ENCODE data around the gene DMD. TPM values are rescaled to one million over a fixed set of nuclear protein-coding genes. Genes with fewer than 3 reads are reported as not detected.

DMD gene
- total and polyA plus RNA-seq, 2 of the 8 experiments (the other 6 are each of a cell fraction or from before 2014, with no cell fraction given), result 4.8 to 7.4 TPM

GRCh38 chrX:31679861-31680260 is 1531.5 kb downstream of the DMD start:
- H3K4me3 ChIP-seq (ENCODE audit: extremely low read depth in 1 of 4, insufficient read depth in 2 of 4, low read depth in 3 of 4, low read length in 4 of 4), result no peak overlapping the region
- no peak overlapping the region for H3K4me2 ChIP-seq (ENCODE audit: insufficient read depth in 1 of 2, low read depth in 2 of 2, low read length in 2 of 2)
- no peak overlapping the region for H3K4ac ChIP-seq (replicated peaks; ENCODE audit: insufficient read length, low read depth, low read length)
- no peak overlapping the region for H2AFZ ChIP-seq (ENCODE audit: low read length)
- no peak overlapping the region for H3K18ac ChIP-seq (ENCODE audit: extremely low read depth, low read length)
- H2BK120ac ChIP-seq (replicated peaks; ENCODE audit: low read depth, low read length), result no peak overlapping the region
- FAIRE-seq, result no peak
- no peaks in the 10 kb centered on the region for H3K9me3 ChIP-seq (ENCODE audit: insufficient read depth in 2 of 2, low read depth in 1 of 2, low read length in 1 of 2)
- H4K8ac ChIP-seq (ENCODE audit: extremely low read depth, insufficient read depth, low read length), result no peak overlapping the region
- no peak overlapping the region for H2BK15ac ChIP-seq (ENCODE audit: low read length)
- H3K14ac ChIP-seq (ENCODE audit: insufficient read length), result no peak overlapping the region
- no peak overlapping the region for H3K9ac ChIP-seq (replicated peaks in 1 of 4; ENCODE audit: extremely low read depth in 1 of 4, low read depth in 3 of 4, low read length in 3 of 4)
- H2BK12ac ChIP-seq (ENCODE audit: low read depth, low read length), result no peak overlapping the region
- no peak overlapping the region for H3K23ac ChIP-seq (ENCODE audit: insufficient read length)
- no peak for DNase-seq (ENCODE audit: low read depth in 1 of 2, low spot score in 2 of 2)
- no peaks in the 10 kb centered on the region for H3K79me1 ChIP-seq (ENCODE audit: low read depth, low read length)
- POLR2A ChIA-PET (ENCODE audit: partially characterized antibody), result interaction anchor here (0.6 kb wide), 1 partner anchor 213 kb away, joined by 3 read pairs; no protein-coding TSS in a partner anchor
- no peak overlapping the region for H2BK20ac ChIP-seq (ENCODE audit: low read length)
- no peak for TF ChIP-seq SAP30 (IDR thresholded peaks at IDR 0.05; ENCODE audit: insufficient read depth, insufficient replicate concordance, low read length)
- no peak for TF ChIP-seq SRF (IDR thresholded peaks at IDR 0.05; ENCODE audit: low read depth, low read length)
- TF ChIP-seq GABPA (IDR thresholded peaks at IDR 0.05; ENCODE audit: borderline replicate concordance, insufficient read depth, low read length), result no peak
- TF ChIP-seq CEBPB (IDR thresholded peaks at IDR 0.05; ENCODE audit: low read depth, low read length), result no peak
- TF ChIP-seq EZH2 (IDR thresholded peaks at IDR 0.05; ENCODE audit: low read depth, low read length, severe bottlenecking), result no peak
- TF ChIP-seq RAD21 (IDR thresholded peaks at IDR 0.05 in 1 of 2, conservative IDR thresholded peaks at IDR 0.05 in 1 of 2; ENCODE audit: low read depth in 2 of 2, low read length in 2 of 2), result no peak
- no peak for TF ChIP-seq POLR2A (IDR thresholded peaks at IDR 0.05; ENCODE audit: control extremely low read depth in 1 of 2, low read depth in 2 of 2, low read length in 2 of 2)
- no peak for TF ChIP-seq SIX5 (IDR thresholded peaks at IDR 0.05; ENCODE audit: low read depth, low read length)
- no peak overlapping the region for H4K5ac ChIP-seq (ENCODE audit: insufficient read length, low read depth, low read length)
- H3K79me2 ChIP-seq (ENCODE audit: control insufficient read depth in 1 of 2, insufficient read depth in 2 of 2, low read length in 2 of 2), result no peaks in the 10 kb centered on the region
- H2BK5ac ChIP-seq (ENCODE audit: low read depth, low read length), result no peak overlapping the region
- no peak overlapping the region for H4K91ac ChIP-seq (replicated peaks; ENCODE audit: insufficient read length, low read length)
- no peaks in the 10 kb centered on the region for H3K23me2 ChIP-seq (ENCODE audit: low read depth, low read length)
- no peak overlapping the region for H3K27ac ChIP-seq (ENCODE audit: low read depth, low read length)
- H2AK5ac ChIP-seq (ENCODE audit: low read depth, low read length), result no peak overlapping the region
- H3K27me3 ChIP-seq (replicated peaks in 1 of 4; ENCODE audit: control insufficient read depth in 3 of 4, extremely low read depth in 1 of 4, insufficient read depth in 3 of 4, low read length in 3 of 4), result no peaks in the 10 kb centered on the region
- H4K20me1 ChIP-seq (replicated peaks in 1 of 2; ENCODE audit: control insufficient read depth in 1 of 2, insufficient read depth in 2 of 2, low read length in 2 of 2), result no peaks in the 10 kb centered on the region
- H3K4me1 ChIP-seq (replicated peaks in 1 of 4; ENCODE audit: control insufficient read depth in 3 of 4, insufficient read depth in 4 of 4, low read length in 3 of 4), result no peaks in the 10 kb centered on the region
- CTCF ChIA-PET (ENCODE audit: partially characterized antibody), result no interaction called here
- no peaks in the 10 kb centered on the region for H3K36me3 ChIP-seq (ENCODE audit: control insufficient read depth in 2 of 4, insufficient read depth in 4 of 4, low read length in 3 of 4)
- H3K56ac ChIP-seq (replicated peaks; ENCODE audit: insufficient read length, low read depth, low read length), result no peak overlapping the region

Data from H1 (cell line).